Measurements from ENCODE around the gene RBM15B. TPM values are rescaled to one million over a fixed set of nuclear protein-coding genes. Genes with fewer than 3 reads are reported as not detected.

RBM15B gene
- total and polyA plus RNA-seq, 7 experiments from 2014 or later: 12.8 to 40.6 (median 30.1) TPM

DNA sequence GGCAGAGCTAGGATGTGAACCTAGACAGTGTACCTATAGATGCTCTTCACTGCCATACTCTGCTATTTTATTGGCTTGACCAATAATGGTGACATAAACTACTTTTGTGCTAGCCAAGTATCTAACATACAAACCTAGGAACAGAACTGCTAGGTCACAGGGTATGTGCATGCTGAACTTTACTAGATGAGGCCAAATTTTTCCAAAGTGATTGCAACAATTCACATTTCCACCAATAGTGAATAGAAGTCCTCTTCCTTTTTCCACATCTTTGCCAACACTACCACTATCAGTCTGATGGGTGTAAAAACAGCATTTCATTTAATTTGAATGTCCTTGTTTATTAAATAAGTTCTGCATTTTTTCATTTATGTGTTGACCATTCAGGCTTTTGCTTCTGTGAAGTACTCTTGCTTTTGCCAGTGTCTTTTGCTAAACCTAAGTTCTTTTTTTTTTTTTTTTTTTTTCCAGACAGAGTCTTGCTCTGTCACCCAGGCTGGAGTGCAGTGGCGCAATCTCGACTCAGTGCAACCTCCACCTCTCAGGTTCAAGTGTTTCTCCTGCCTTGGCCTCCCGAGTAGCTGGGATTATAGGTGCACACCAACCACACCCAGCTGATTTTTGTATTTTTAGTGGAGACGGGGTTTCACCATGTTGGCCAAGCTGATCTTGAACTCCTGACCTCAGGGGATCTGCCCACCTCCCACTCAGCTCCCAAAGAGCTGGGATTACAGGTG is 54.6 kb downstream of the RBM15B start:
- no peaks in the 10 kb centered on the region for H3K27me3 Mint-ChIP-seq
- no peak for ATAC-seq
- ChIA-PET CTCF (no interaction called here), POLR2A (no interaction called here)
- H3K4me1 Mint-ChIP-seq: peaks cover 18 to 58% (median 42%) of the 10 kb centered on the region in 7 donors
- peak overlapping the region in 2 of 9 donors; percentile 21 to 67 for H3K27ac Mint-ChIP-seq
- H3K36me3 Mint-ChIP-seq: peaks cover 8 to 34% (median 33%) of the 10 kb centered on the region in 5 donors
- Histone ChIP-seq H3K27ac (ENCODE audit: low read depth, low read length) (no peak overlapping the region), H3K4me3 (ENCODE audit: low read length) (no peak overlapping the region), H3K9me3 (ENCODE audit: control insufficient read depth in 2 of 3, low read length in 3 of 3) (no peaks in the 10 kb centered on the region), H3K27me3 (ENCODE audit: control insufficient read depth in 2 of 2, insufficient read depth in 2 of 2, low read length in 2 of 2) (no peaks in the 10 kb centered on the region), H3K36me3 (ENCODE audit: control insufficient read depth in 2 of 3, insufficient read depth in 3 of 3, low read length in 3 of 3) (peaks cover 9 to 17% (median 11%) of the 10 kb centered on the region in 3 experiments), H3K4me1 (ENCODE audit: control insufficient read depth in 2 of 2, insufficient read depth in 2 of 2, low read length in 2 of 2) (peaks cover 0 to 5% of the 10 kb centered on the region in 2 donors)
- peaks cover 0 to 7% (median 1%) of the 10 kb centered on the region in 11 donors for H3K9me3 Mint-ChIP-seq
- intact Hi-C loops (cut with micrococcal nuclease): no loop called here
- no peak for DNase-seq
- H3K4me3 Mint-ChIP-seq: no peak overlapping the region

Other genes starting within 250 kb of the RBM15B start
- gene MANF, start 6.0 kb upstream of the RBM15B start, total RNA-seq: 100 to 1,000 TPM in 1 of 5 experiments, 10 to 100 TPM in 4; 28.2 to 182 (median 68.0) TPM
- 10 to 100 TPM; 40.9 to 48.4 TPM for gene MANF, start 6.0 kb upstream of the RBM15B start, polyA plus RNA-seq
- 10 to 100 TPM; 21.6 to 40.6 (median 38.9) TPM for gene DCAF1, start 108.7 kb downstream of the RBM15B start, total RNA-seq
- gene DCAF1, start 108.7 kb downstream of the RBM15B start, polyA plus RNA-seq: 10 to 100 TPM; 12.0 to 19.9 TPM
- 10 to 100 TPM; 38.1 to 45.2 (median 40.1) TPM for gene RAD54L2, start 147.4 kb downstream of the RBM15B start, total RNA-seq
- gene RAD54L2, start 147.4 kb downstream of the RBM15B start, polyA plus RNA-seq: 10 to 100 TPM; 11.2 to 16.6 TPM

Measured in naive thymus-derived CD4-positive, alpha-beta T cell (primary cell).